ENCODE measurements around the gene BCAM.

DNA sequence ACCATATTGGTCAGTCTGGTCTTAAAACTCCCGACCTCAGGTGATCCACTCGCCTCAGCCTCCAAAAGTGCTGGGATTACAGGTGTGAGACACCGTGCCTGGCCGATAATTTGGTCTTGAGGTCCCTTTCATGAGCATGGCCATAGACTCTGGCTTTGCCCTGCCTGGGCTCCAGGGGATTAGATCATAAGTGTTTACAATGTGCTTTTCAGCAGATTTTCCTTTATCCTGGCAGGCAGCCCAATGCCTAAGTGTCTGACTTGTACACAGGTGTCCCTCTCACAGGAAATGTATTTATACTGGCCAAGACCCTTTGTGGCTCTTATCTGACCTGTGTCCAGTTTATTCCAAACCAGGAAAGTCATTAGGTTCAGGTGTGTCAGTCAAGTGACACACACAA is 15.9 kb downstream of the BCAM start:
- TF ChIP-seq, protein P1, sequence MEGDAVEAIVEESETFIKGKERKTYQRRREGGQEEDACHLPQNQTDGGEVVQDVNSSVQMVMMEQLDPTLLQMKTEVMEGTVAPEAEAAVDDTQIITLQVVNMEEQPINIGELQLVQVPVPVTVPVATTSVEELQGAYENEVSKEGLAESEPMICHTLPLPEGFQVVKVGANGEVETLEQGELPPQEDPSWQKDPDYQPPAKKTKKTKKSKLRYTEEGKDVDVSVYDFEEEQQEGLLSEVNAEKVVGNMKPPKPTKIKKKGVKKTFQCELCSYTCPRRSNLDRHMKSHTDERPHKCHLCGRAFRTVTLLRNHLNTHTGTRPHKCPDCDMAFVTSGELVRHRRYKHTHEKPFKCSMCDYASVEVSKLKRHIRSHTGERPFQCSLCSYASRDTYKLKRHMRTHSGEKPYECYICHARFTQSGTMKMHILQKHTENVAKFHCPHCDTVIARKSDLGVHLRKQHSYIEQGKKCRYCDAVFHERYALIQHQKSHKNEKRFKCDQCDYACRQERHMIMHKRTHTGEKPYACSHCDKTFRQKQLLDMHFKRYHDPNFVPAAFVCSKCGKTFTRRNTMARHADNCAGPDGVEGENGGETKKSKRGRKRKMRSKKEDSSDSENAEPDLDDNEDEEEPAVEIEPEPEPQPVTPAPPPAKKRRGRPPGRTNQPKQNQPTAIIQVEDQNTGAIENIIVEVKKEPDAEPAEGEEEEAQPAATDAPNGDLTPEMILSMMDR (IDR thresholded peaks at IDR 0.05): no peak
- no peak for TF ChIP-seq POLR2A (IDR thresholded peaks at IDR 0.05)
